Activated CD4-positive, alpha-beta T cell treated with anti-CD3 and anti-CD28 coated beads, Interleukin-2, amount 50 U/mL, for 4 hours (primary cell): Measurements from ENCODE around the gene PKP3.
A peak's percentile ranks its signal among the peaks of the same experiment; 100 is the strongest.

Experiments
- DNase-seq, 2 experiments: peaks; one replicate each; pipeline ENCODE4 v3.0.0-alpha.2; 2020

PKP3 gene

GRCh38 chr11:449889-450808 is 56.1 kb downstream of the PKP3 start, which contains the start of gene PTDSS2:
PTDSS2 (plus strand) TSS chr11:450279; CDS start chr11:450456, 177 bp downstream.
- peak; percentile 92 to 95 for DNase-seq

GRCh38 chr11:450809-451451 is 56.9 kb downstream of the PKP3 start:
- peak; percentile 81 for DNase-seq

- DNase-seq, result no peak
These were observed 57.7 kb downstream of the PKP3 start for GRCh38 chr11:451738-452137.

- DNase-seq, result no peak
These were observed 58.3 kb downstream of the PKP3 start for GRCh38 chr11:452203-452744.

GRCh38 chr11:452916-453527 is 59.0 kb downstream of the PKP3 start:
- DNase-seq, result no peak

GRCh38 chr11:453564-453963 is 59.6 kb downstream of the PKP3 start:
- DNase-seq, result no peak

GRCh38 chr11:454043-454442 is 60.0 kb downstream of the PKP3 start:
- DNase-seq, result no peak
